Mesothelial cell of epicardium (in vitro differentiated cells): ENCODE data around the gene STAT4. TPM values are rescaled to one million over a fixed set of nuclear protein-coding genes. Genes with fewer than 3 reads are reported as not detected.

Experiments used
- DNase-seq, 2 experiments: peaks; one replicate each; pipeline ENCODE4 v3.0.0; 2021; ENCODE audit warnings: low spot score in 2 of 2; ENCODE audit not compliant: unreplicated experiment in 2 of 2
- H3K27ac Mint-ChIP-seq: 2 replicates; pipeline ENCODE4 v1.8.0; 2021; ENCODE audit warnings: mixed read lengths
- H3K27me3 Mint-ChIP-seq: 2 replicates; pipeline ENCODE4 v1.8.0; 2021; ENCODE audit warnings: low read depth, mixed read lengths
- H3K36me3 Mint-ChIP-seq: 2 replicates; pipeline ENCODE4 v1.8.0; 2021; ENCODE audit warnings: mixed read lengths
- H3K4me1 Mint-ChIP-seq: 2 replicates; pipeline ENCODE4 v1.8.0; 2021; ENCODE audit warnings: mixed read lengths
- H3K4me3 Mint-ChIP-seq: 2 replicates; pipeline ENCODE4 v1.8.0; 2021; ENCODE audit warnings: mild to moderate bottlenecking, moderate library complexity, mixed read lengths
- H3K9me3 Mint-ChIP-seq: 2 replicates; pipeline ENCODE4 v1.8.0; 2021; ENCODE audit warnings: mixed read lengths
- total RNA-seq: library from RNA; stranded (reverse); gene quantifications from 3 replicates; pipeline ENCODE4 v1.2.1, GENCODE V29; 2021
- TF ChIP-seq, protein P1 (sequence below): fragments of 200-600 bp; sonication (generic); IDR thresholded peaks from one replicate; pipeline ENCODE4 v1.5.0; 2021; ENCODE audit warnings: antibody characterized with exemption; ENCODE audit not compliant: unreplicated experiment

The STAT4 gene
- total RNA-seq, 1 donor from 2014 or later = 2.4 TPM

DNA sequence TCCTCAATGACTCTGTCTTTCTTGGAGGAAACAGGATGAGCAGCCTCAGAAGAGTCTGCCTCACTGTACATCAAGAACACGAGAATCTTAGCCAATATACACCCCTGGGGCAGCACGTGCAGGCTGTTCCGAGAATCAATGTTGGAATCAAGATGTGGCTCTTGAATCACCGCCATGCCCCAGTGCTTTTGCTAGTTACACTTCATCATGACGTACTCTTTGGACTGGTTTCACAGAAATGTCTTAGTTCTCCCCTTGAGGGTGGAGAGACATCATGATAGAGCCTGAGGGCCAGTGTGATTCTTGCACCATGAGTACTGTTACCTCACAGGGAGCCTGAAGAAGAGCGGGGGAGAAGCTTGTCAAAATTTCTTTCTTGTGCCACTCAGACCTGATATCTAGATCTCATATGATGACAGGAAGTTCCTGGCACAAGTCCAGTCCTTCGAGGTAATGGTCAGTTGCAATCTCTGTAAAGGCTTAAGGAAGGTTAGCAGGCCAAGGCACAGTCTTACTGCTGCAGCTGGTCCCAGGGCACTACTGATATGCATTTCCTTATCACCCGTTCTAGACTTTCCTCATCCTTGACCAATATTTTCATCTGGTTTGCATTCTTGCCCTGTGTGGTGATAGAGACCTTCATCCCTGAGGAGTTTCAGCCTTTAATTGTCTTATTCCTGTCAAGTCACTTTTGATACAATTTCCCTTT lies 28.2 kb upstream of the STAT4 start:
- H3K27ac Mint-ChIP-seq = no peak overlapping the region
- no peaks in the 10 kb centered on the region for H3K27me3 Mint-ChIP-seq
- H3K9me3 Mint-ChIP-seq = no peaks in the 10 kb centered on the region
- no peaks in the 10 kb centered on the region for H3K36me3 Mint-ChIP-seq
- H3K4me1 Mint-ChIP-seq = peaks cover 7% of the 10 kb centered on the region
- DNase-seq = no peak
- H3K4me3 Mint-ChIP-seq = no peak overlapping the region
- TF ChIP-seq, protein P1, sequence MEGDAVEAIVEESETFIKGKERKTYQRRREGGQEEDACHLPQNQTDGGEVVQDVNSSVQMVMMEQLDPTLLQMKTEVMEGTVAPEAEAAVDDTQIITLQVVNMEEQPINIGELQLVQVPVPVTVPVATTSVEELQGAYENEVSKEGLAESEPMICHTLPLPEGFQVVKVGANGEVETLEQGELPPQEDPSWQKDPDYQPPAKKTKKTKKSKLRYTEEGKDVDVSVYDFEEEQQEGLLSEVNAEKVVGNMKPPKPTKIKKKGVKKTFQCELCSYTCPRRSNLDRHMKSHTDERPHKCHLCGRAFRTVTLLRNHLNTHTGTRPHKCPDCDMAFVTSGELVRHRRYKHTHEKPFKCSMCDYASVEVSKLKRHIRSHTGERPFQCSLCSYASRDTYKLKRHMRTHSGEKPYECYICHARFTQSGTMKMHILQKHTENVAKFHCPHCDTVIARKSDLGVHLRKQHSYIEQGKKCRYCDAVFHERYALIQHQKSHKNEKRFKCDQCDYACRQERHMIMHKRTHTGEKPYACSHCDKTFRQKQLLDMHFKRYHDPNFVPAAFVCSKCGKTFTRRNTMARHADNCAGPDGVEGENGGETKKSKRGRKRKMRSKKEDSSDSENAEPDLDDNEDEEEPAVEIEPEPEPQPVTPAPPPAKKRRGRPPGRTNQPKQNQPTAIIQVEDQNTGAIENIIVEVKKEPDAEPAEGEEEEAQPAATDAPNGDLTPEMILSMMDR = no peak

- no peaks in the 10 kb centered on the region for H3K36me3 Mint-ChIP-seq
- peaks cover 8% of the 10 kb centered on the region for H3K4me1 Mint-ChIP-seq
- no peak overlapping the region for H3K27ac Mint-ChIP-seq
- no peak overlapping the region for H3K4me3 Mint-ChIP-seq
- no peaks in the 10 kb centered on the region for H3K27me3 Mint-ChIP-seq
- TF ChIP-seq, protein P1 = no peak
- no peak for DNase-seq
- H3K9me3 Mint-ChIP-seq = no peaks in the 10 kb centered on the region
Observed at GRCh38 chr2:191177751-191178736, 27.2 kb upstream of the STAT4 start.

- Mint-ChIP-seq H3K9me3 (no peaks in the 10 kb centered on the region), H3K4me3 (no peak overlapping the region), H3K27ac (no peak overlapping the region), H3K4me1 (peaks cover 19% of the 10 kb centered on the region), H3K36me3 (no peaks in the 10 kb centered on the region), H3K27me3 (no peaks in the 10 kb centered on the region)
- TF ChIP-seq, protein P1 = no peak
- DNase-seq = no peak
Observed at GRCh38 chr2:191176801-191177438, 26.1 kb upstream of the STAT4 start.

- Mint-ChIP-seq H3K27ac (no peak overlapping the region), H3K27me3 (no peaks in the 10 kb centered on the region), H3K36me3 (no peaks in the 10 kb centered on the region), H3K9me3 (no peaks in the 10 kb centered on the region), H3K4me3 (no peak overlapping the region), H3K4me1 (peaks cover 25% of the 10 kb centered on the region)
- TF ChIP-seq, protein P1 = no peak
- no peak for DNase-seq
Observed at GRCh38 chr2:191176305-191176704, 25.5 kb upstream of the STAT4 start.

GRCh38 chr2:191174442-191174841 lies 23.6 kb upstream of the STAT4 start:
- H3K36me3 Mint-ChIP-seq = no peaks in the 10 kb centered on the region
- no peak for DNase-seq
- no peaks in the 10 kb centered on the region for H3K27me3 Mint-ChIP-seq
- no peak overlapping the region for H3K27ac Mint-ChIP-seq
- TF ChIP-seq, protein P1 = no peak
- no peaks in the 10 kb centered on the region for H3K9me3 Mint-ChIP-seq
- peaks cover 36% of the 10 kb centered on the region for H3K4me1 Mint-ChIP-seq
- H3K4me3 Mint-ChIP-seq = no peak overlapping the region
